ENCODE measurements around the gene AKR1B1. TPM values are rescaled to one million over a fixed set of nuclear protein-coding genes. Genes with fewer than 3 reads are reported as not detected.

Gene AKR1B1
- total and polyA plus RNA-seq, 9 of the 15 experiments (the other 6 are each of a cell fraction or from before 2014, with no cell fraction given) = 2.0 to 10.6 (median 6.2) TPM

GRCh38 chr7:134500406-134500805 is 41.5 kb upstream of the AKR1B1 start (continued):
- no peak for TF ChIP-seq ZNF609 (CRISPR knock-in tag; IDR thresholded peaks at IDR 0.05; ENCODE audit: borderline replicate concordance)

- Histone ChIP-seq H2AFZ (ENCODE audit: low read depth, low read length) (no peak overlapping the region), H3K9ac (ENCODE audit: insufficient read depth in 1 of 2, low read depth in 2 of 2, low read length in 2 of 2) (no peak overlapping the region), H3K36me3 (ENCODE audit: control insufficient read depth, insufficient read depth, low read length) (no peaks in the 10 kb centered on the region), H3K4me1 (replicated peaks in 1 of 2; ENCODE audit: control insufficient read depth in 2 of 2, insufficient read depth in 2 of 2, low read length in 2 of 2) (no peaks in the 10 kb centered on the region), H4K20me1 (replicated peaks; ENCODE audit: control insufficient read depth, insufficient read depth, low read length) (no peaks in the 10 kb centered on the region), H3K4me2 (ENCODE audit: insufficient read depth, low read length) (no peak overlapping the region), H3K4me3 (no peak overlapping the region), H3K79me2 (ENCODE audit: control insufficient read depth, insufficient read depth, low read length) (no peaks in the 10 kb centered on the region), H3K27me3 (ENCODE audit: control insufficient read depth in 2 of 2, insufficient read depth in 2 of 2, low read length in 2 of 2) (peaks cover 0 to 3% of the 10 kb centered on the region in 2 experiments; a peak in 1 of 5 replicates), H3K9me1 (ENCODE audit: control insufficient read depth, insufficient read depth, low read length) (no peaks in the 10 kb centered on the region), H3K9me3 (replicated peaks; ENCODE audit: control insufficient read depth, insufficient read depth, low read depth, low read length) (no peaks in the 10 kb centered on the region), H3K27ac (ENCODE audit: extremely low read depth, low read depth, low read length) (no peak overlapping the region)
- intact Hi-C loops (cut with micrococcal nuclease) (no loop called here), in situ Hi-C loops (cut with MboI) (no loop called here)
- ATAC-seq (no peak), DNase-seq (ENCODE audit: extremely low read depth in 1 of 4, low spot score in 3 of 4) (no peak), FAIRE-seq (no peak)
- no peak for TF ChIP-seq E2F1 (CRISPR knock-in tag; IDR thresholded peaks at IDR 0.05)
- ChIA-PET CTCF (ENCODE audit: low intra/inter-chr PET ratio) (no interaction called here), POLR2A (no interaction called here)
- WGBS (ENCODE audit: insufficient coverage, low coverage, missing lambda C conversion rate) = 0% methylated on average over 1 of the region's 1 CpG
- no TSS peak for BruUV-seq (replicated peaks)
Observed at GRCh38 chr7:134495546-134495945, 36.6 kb upstream of the AKR1B1 start.
